ENCODE results near the gene SMIM21.

DNA sequence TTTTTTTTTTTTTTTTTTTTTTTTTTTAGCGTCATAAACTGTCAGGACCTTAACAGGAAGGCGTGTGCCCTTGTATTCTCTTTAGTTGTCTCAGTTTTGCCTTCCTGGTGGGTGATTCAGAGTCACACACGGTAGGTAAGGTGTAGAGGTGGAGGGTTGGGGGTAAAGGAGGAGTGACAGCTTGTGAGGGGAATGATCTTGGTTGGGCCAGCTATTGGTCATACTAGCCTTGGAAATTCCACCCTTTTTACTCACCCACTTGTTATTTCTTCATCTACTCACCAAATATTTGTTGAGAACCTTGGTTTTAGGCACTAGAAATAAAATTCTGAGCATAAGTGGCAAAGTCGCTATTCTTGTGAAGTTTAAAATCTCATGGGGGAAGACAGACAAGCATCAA is 22.2 kb downstream of the SMIM21 start:
- TF ChIP-seq CTCF (IDR thresholded peaks at IDR 0.05; ENCODE audit: low read length) (no peak), EZH2phosphoT487 (IDR thresholded peaks at IDR 0.05; ENCODE audit: low read length) (no peak)
